ENCODE data around the gene ODAD3.
A peak's percentile ranks its signal among the peaks of the same experiment; 100 is the strongest.
"Not testable (repeated sequence)": the region's sequence is repeated elsewhere in the genome, so short reads cannot be mapped to it uniquely, and the experiment has no call there.

Gene ODAD3

GRCh38 chr19:11463391-11463790 is 28.5 kb upstream of the ODAD3 start:
- H3K9me3 ChIP-seq (ENCODE audit: insufficient read depth, low read length) = no peaks in the 10 kb centered on the region
- H3K4me2 ChIP-seq (ENCODE audit: low read length) = 0 out of 2 replicates have a peak overlapping the region, but pooled peaks have one; percentile 7
- H3K4me3 ChIP-seq (ENCODE audit: low read length) = no peak overlapping the region
- no peaks in the 10 kb centered on the region for H3K27me3 ChIP-seq (ENCODE audit: low read depth, low read length)
- H3K36me3 ChIP-seq (replicated peaks; ENCODE audit: low read depth, low read length) = no peaks in the 10 kb centered on the region
- no peaks in the 10 kb centered on the region for H4K20me1 ChIP-seq (ENCODE audit: insufficient read depth, low read length)
- no peaks in the 10 kb centered on the region for H3K4me1 ChIP-seq (ENCODE audit: low read length)
- H3K27ac ChIP-seq (ENCODE audit: low read length) = no peak overlapping the region
- H3K9ac ChIP-seq (ENCODE audit: low read length) = no peak overlapping the region
- H2AFZ ChIP-seq (ENCODE audit: low read depth, low read length) = peak overlapping the region; percentile 6; the same call in 1 of the 2 replicates
- no peaks in the 10 kb centered on the region for H3K79me2 ChIP-seq (ENCODE audit: low read length)
- TF ChIP-seq EZH2phosphoT487 (IDR thresholded peaks at IDR 0.05; ENCODE audit: low read depth) = no peak
- TF ChIP-seq, protein P1, sequence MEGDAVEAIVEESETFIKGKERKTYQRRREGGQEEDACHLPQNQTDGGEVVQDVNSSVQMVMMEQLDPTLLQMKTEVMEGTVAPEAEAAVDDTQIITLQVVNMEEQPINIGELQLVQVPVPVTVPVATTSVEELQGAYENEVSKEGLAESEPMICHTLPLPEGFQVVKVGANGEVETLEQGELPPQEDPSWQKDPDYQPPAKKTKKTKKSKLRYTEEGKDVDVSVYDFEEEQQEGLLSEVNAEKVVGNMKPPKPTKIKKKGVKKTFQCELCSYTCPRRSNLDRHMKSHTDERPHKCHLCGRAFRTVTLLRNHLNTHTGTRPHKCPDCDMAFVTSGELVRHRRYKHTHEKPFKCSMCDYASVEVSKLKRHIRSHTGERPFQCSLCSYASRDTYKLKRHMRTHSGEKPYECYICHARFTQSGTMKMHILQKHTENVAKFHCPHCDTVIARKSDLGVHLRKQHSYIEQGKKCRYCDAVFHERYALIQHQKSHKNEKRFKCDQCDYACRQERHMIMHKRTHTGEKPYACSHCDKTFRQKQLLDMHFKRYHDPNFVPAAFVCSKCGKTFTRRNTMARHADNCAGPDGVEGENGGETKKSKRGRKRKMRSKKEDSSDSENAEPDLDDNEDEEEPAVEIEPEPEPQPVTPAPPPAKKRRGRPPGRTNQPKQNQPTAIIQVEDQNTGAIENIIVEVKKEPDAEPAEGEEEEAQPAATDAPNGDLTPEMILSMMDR (IDR thresholded peaks at IDR 0.05; ENCODE audit: low read depth, low read length) = no peak

GRCh38 chr19:11461453-11461852 is 26.5 kb upstream of the ODAD3 start:
- no peaks in the 10 kb centered on the region for H3K27me3 ChIP-seq (ENCODE audit: low read depth, low read length)
- no peak overlapping the region for H3K4me3 ChIP-seq (ENCODE audit: low read length)
- H2AFZ ChIP-seq (ENCODE audit: low read depth, low read length) = no peak overlapping the region
- H3K27ac ChIP-seq (ENCODE audit: low read length) = no peak overlapping the region
- no peaks in the 10 kb centered on the region for H3K79me2 ChIP-seq (ENCODE audit: low read length)
- no peaks in the 10 kb centered on the region for H3K9me3 ChIP-seq (ENCODE audit: insufficient read depth, low read length)
- no peak overlapping the region for H3K9ac ChIP-seq (ENCODE audit: low read length)
- H3K36me3 ChIP-seq (replicated peaks; ENCODE audit: low read depth, low read length) = no peaks in the 10 kb centered on the region
- no peaks in the 10 kb centered on the region for H4K20me1 ChIP-seq (ENCODE audit: insufficient read depth, low read length)
- TF ChIP-seq EZH2phosphoT487 (IDR thresholded peaks at IDR 0.05; ENCODE audit: low read depth) = no peak
- TF ChIP-seq, protein P1 (IDR thresholded peaks at IDR 0.05; ENCODE audit: low read depth, low read length) = no peak
- no peaks in the 10 kb centered on the region for H3K4me1 ChIP-seq (ENCODE audit: low read length)
- no peak overlapping the region for H3K4me2 ChIP-seq (ENCODE audit: low read length)

GRCh38 chr19:11460207-11460606 is 25.3 kb upstream of the ODAD3 start:
- no peaks in the 10 kb centered on the region for H4K20me1 ChIP-seq (ENCODE audit: insufficient read depth, low read length)
- no peak overlapping the region for H3K4me2 ChIP-seq (ENCODE audit: low read length)
- no peak for TF ChIP-seq EZH2phosphoT487 (IDR thresholded peaks at IDR 0.05; ENCODE audit: low read depth)
- TF ChIP-seq, protein P1 (IDR thresholded peaks at IDR 0.05; ENCODE audit: low read depth, low read length) = peak; percentile 38; the same call in 1 of the 2 replicates
- no peaks in the 10 kb centered on the region for H3K79me2 ChIP-seq (ENCODE audit: low read length)
- no peak overlapping the region for H3K27ac ChIP-seq (ENCODE audit: low read length)
- no peaks in the 10 kb centered on the region for H3K9me3 ChIP-seq (ENCODE audit: insufficient read depth, low read length)
- H3K9ac ChIP-seq (ENCODE audit: low read length) = no peak overlapping the region
- H3K4me1 ChIP-seq (ENCODE audit: low read length) = no peaks in the 10 kb centered on the region
- no peak overlapping the region for H2AFZ ChIP-seq (ENCODE audit: low read depth, low read length)
- no peaks in the 10 kb centered on the region for H3K36me3 ChIP-seq (replicated peaks; ENCODE audit: low read depth, low read length)
- H3K27me3 ChIP-seq (ENCODE audit: low read depth, low read length) = no peaks in the 10 kb centered on the region
- H3K4me3 ChIP-seq (ENCODE audit: low read length) = no peak overlapping the region

DNA sequence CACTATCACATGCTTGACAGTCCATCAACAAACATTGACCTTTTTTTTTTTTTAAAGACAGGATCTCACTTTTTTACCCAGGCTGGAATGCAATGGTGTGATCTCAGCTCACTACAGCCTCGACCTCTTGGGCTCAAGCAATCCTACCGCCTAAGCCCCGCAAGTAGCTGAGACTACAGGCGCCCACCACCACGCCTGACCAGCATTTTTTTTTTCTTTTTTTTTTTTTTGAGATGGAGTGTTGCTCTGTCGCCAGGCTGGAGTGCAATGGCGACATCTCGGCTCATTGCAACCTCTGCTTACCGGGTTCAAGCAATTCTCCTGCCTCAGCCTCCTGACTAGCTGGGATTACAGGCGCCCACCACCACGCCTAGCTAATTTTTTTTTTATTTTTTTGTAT is 24.0 kb upstream of the ODAD3 start:
- H3K27me3 ChIP-seq (ENCODE audit: low read depth, low read length); H3K4me3 ChIP-seq (ENCODE audit: low read length); H3K4me1 ChIP-seq (ENCODE audit: low read length); H3K79me2 ChIP-seq (ENCODE audit: low read length); H3K9ac ChIP-seq (ENCODE audit: low read length); H3K36me3 ChIP-seq (replicated peaks; ENCODE audit: low read depth, low read length); H3K27ac ChIP-seq (ENCODE audit: low read length); H3K4me2 ChIP-seq (ENCODE audit: low read length); H4K20me1 ChIP-seq (ENCODE audit: insufficient read depth, low read length); H3K9me3 ChIP-seq (ENCODE audit: insufficient read depth, low read length); H2AFZ ChIP-seq (ENCODE audit: low read depth, low read length): not testable (repeated sequence)

All from OCI-LY3 (cell line).